HepG2 (cell line): ENCODE data around the gene GPN2. TPM values are rescaled to one million over a fixed set of nuclear protein-coding genes. Genes with fewer than 3 reads are reported as not detected.

Experiments
- ATAC-seq: fragments of 200-7000 bp; cut with Tn5 transposase; 3 replicates; pipeline ENCODE4 v1.9.1; 2020; ENCODE audit warnings: mild to moderate bottlenecking, moderate library complexity
- BruUV-seq: library from RNA; stranded (reverse); fragments of 400-500 nt; replicated peaks from 2 replicates; lab custom pipeline; 2021; lab: Mats Ljungman, UMichigan
- CTCF ChIA-PET: fragments of 300-600 bp; formaldehyde crosslinking; extraction: SDS; loops from one replicate; lab custom pipeline; 2021; ENCODE audit warnings: low total read pairs, inconsistent platforms, low intra/inter-chr PET ratio; lab: Yijun Ruan, JAX
- POLR2A ChIA-PET: fragments of 350-600 bp; sonication (Branson Sonifier 250); formaldehyde crosslinking; loops from one replicate; lab custom pipeline; 2020; ENCODE audit warnings: antibody characterized with exemption, inconsistent platforms; lab: Yijun Ruan, JAX
- DNase-seq: peaks from one replicate; pipeline ENCODE4 v3.0.0-alpha.2; 2015; ENCODE audit warnings: low spot score
- FAIRE-seq: peaks from 3 replicates; lab custom pipeline; 2011; peaks lifted over from hg19 to GRCh38; lab: Jason Lieb, UNC
- H2AFZ ChIP-seq: one replicate; pipeline ENCODE4 v1.6.1; 2011; ENCODE audit warnings: low read length, inconsistent platforms
- H3K27ac ChIP-seq: fragments of 300-600 bp; 3 replicates; pipeline ENCODE4 v1.8.0; 2011; ENCODE audit warnings: mixed run types, mild to moderate bottlenecking, mixed read lengths, low read length, inconsistent platforms; ENCODE audit not compliant: insufficient read depth; ENCODE audit errors: extremely low read length
- H3K27me3 ChIP-seq, 2 experiments: fragments of 200-600 bp in 1 of 2; 2 replicates in 1 of 2; 3 replicates in 1 of 2; pipeline versions ENCODE4 v1.6.0 to v1.8.0; 2011; ENCODE audit warnings: low read length in 2 of 2, mild to moderate bottlenecking in 2 of 2, moderate library complexity in 2 of 2, inconsistent platforms in 1 of 2; ENCODE audit not compliant: insufficient read depth in 2 of 2, control insufficient read depth in 1 of 2
- H3K36me3 ChIP-seq, 2 experiments: fragments of 200-600 bp in 1 of 2; replicated peaks in 1 of 2; 2 replicates in 1 of 2; 3 replicates in 1 of 2; pipeline versions ENCODE4 v1.5.1 to v1.8.0; 2011; ENCODE audit warnings: low read length in 2 of 2, inconsistent platforms in 1 of 2; ENCODE audit not compliant: insufficient read depth in 2 of 2, control insufficient read depth in 1 of 2
- H3K4me1 ChIP-seq: 2 replicates; pipeline ENCODE4 v1.5.1; 2012; ENCODE audit warnings: low read length, inconsistent platforms; ENCODE audit not compliant: insufficient read depth
- H3K4me2 ChIP-seq: 2 replicates; pipeline ENCODE4 v1.6.0; 2011; ENCODE audit warnings: low read depth, low read length, inconsistent platforms
- H3K4me3 ChIP-seq, 3 experiments: fragments of 200-600 bp in 1 of 3; sonication (generic), shearing (Covaris generic) in 1 of 3; replicated peaks in 1 of 3; 2 replicates each; pipeline ENCODE4 v1.5.1; 2011 to 2016; ENCODE audit warnings: low read length in 3 of 3, inconsistent platforms in 2 of 3, low read depth in 2 of 3, mild to moderate bottlenecking in 2 of 3, control low read depth in 1 of 3, mixed read lengths in 1 of 3; ENCODE audit not compliant: insufficient read depth in 1 of 3
- H3K79me2 ChIP-seq: one replicate; pipeline ENCODE4 v1.6.1; 2011; ENCODE audit warnings: low read length, inconsistent platforms; ENCODE audit not compliant: insufficient read depth
- H3K9ac ChIP-seq: 2 replicates; pipeline ENCODE4 v1.6.0; 2011; ENCODE audit warnings: mild to moderate bottlenecking, low read depth, low read length, inconsistent platforms; ENCODE audit not compliant: insufficient read depth
- H3K9me3 ChIP-seq: 2 replicates; pipeline ENCODE4 v1.5.1; 2012; ENCODE audit warnings: mild to moderate bottlenecking, low read length
- H4K20me1 ChIP-seq: 2 replicates; pipeline ENCODE4 v1.6.0; 2011; ENCODE audit warnings: inconsistent platforms, mild to moderate bottlenecking, low read length, moderate library complexity; ENCODE audit not compliant: insufficient read depth
- CEBPB ChIP-seq: IDR thresholded peaks from 2 replicates; pipeline ENCODE4 v1.6.1; 2011; ENCODE audit warnings: low read depth, low read length, improper control_type of control experiment, borderline replicate concordance
- GABPB1 ChIP-seq: IDR thresholded peaks from 2 replicates; pipeline ENCODE4 v1.6.1; 2016; ENCODE audit warnings: mild to moderate bottlenecking, missing genetic modification reagents, moderate library complexity, missing compliant biosample characterization
- GFI1 ChIP-seq: sonication (generic); formaldehyde crosslinking; IDR thresholded peaks from 2 replicates; pipeline ENCODE4 v1.5.0; 2020; ENCODE audit warnings: missing genetic modification reagents, mild to moderate bottlenecking, borderline replicate concordance
- HNRNPL ChIP-seq: fragments of 200-400 bp; formaldehyde crosslinking; IDR thresholded peaks from 2 replicates; pipeline ENCODE4 v1.6.1; 2017; ENCODE audit warnings: mild to moderate bottlenecking, low read depth, low read length
- KDM5B ChIP-seq: sonication (generic); formaldehyde crosslinking; IDR thresholded peaks from 2 replicates; pipeline ENCODE4 v1.4.0; 2020; ENCODE audit warnings: missing genetic modification reagents, mild to moderate bottlenecking, borderline replicate concordance
- KLF11 ChIP-seq: IDR thresholded peaks from 2 replicates; pipeline ENCODE4 v1.6.1; 2016; ENCODE audit warnings: missing compliant biosample characterization
- NFE2L2 ChIP-seq: fragments of 150-350 bp; IDR thresholded peaks from 2 replicates; pipeline ENCODE4 v1.6.1; 2014; ENCODE audit warnings: low read length
- POLR2AphosphoS5 ChIP-seq: IDR thresholded peaks from 2 replicates; pipeline ENCODE4 v1.6.1; 2012; ENCODE audit warnings: low read depth, low read length
- RARA ChIP-seq: IDR thresholded peaks from 2 replicates; pipeline ENCODE4 v1.6.1; 2016; ENCODE audit warnings: missing genetic modification reagents, missing compliant biosample characterization
- ZBTB4 ChIP-seq: sonication (generic); formaldehyde crosslinking; IDR thresholded peaks from 2 replicates; pipeline ENCODE4 v1.4.0; 2020; ENCODE audit warnings: missing genetic modification reagents, mild to moderate bottlenecking, borderline replicate concordance
- ZNF24 ChIP-seq: fragments of 450-650 bp; IDR thresholded peaks from 2 replicates; pipeline ENCODE4 v1.6.1; 2017; ENCODE audit warnings: antibody characterized with exemption, mild to moderate bottlenecking
- ZNF3 ChIP-seq: IDR thresholded peaks from 2 replicates; pipeline ENCODE4 v1.7.0; 2017; ENCODE audit warnings: inconsistent platforms
- ZNF367 ChIP-seq: sonication (generic); formaldehyde crosslinking; IDR thresholded peaks from 2 replicates; pipeline ENCODE4 v1.4.0; 2020; ENCODE audit warnings: missing genetic modification reagents, borderline replicate concordance
- ZNF441 ChIP-seq: sonication (generic); formaldehyde crosslinking; IDR thresholded peaks from 2 replicates; pipeline ENCODE4 v1.7.0; 2021; ENCODE audit warnings: missing genetic modification reagents, borderline replicate concordance
- ZNF672 ChIP-seq: sonication (generic); formaldehyde crosslinking; IDR thresholded peaks from 2 replicates; pipeline ENCODE4 v1.8.1; 2022; ENCODE audit warnings: missing genetic modification reagents
- ZNF678 ChIP-seq: sonication (generic); formaldehyde crosslinking; IDR thresholded peaks from 2 replicates; pipeline ENCODE4 v1.4.0; 2020; ENCODE audit warnings: mild to moderate bottlenecking, missing genetic modification reagents
- WGBS: methylation state at CpG from one replicate; pipeline ENCODE4 v1.1.6; 2017; ENCODE audit warnings: low lambda C conversion rate; 5-methylcytosine and 5-hydroxymethylcytosine counted together
- in situ Hi-C: cut with HindIII; loops from 2 replicates; pipeline ENCODE4 v1.10.0; 2017; ENCODE audit warnings: low pct_unique_long_range_greater_than_20kb; ENCODE audit not compliant: extremely low pct_ligation_motif_present
- intact Hi-C: fragments of 100-400 bp; cut with micrococcal nuclease; formaldehyde crosslinking; loops from one replicate; pipeline ENCODE4 v1.10.0; 2022; ENCODE audit not compliant: unreplicated experiment
- polyA plus RNA-seq, 8 experiments: library from polyadenylated mRNA; depleted of rRNA in 3 of 8; stranded (reverse) in 7 of 8; unstranded in 1 of 8; fragments of >200 nt; fragmentation: Illumina TruSeq in 4 of 8; extraction: Trizol in 4 of 8; gene quantifications; 2 replicates each; pipeline versions ENCODE4 v1.2.1 to v1.2.3, GENCODE V29; 2011 to 2016; ENCODE audit warnings: low read depth in 4 of 8, missing spikeins in 1 of 8, mixed read lengths in 1 of 8; ENCODE audit not compliant: insufficient read depth in 1 of 8
- total RNA-seq, 5 experiments: library from RNA; depleted of rRNA; stranded (reverse); fragments of >200 nt; fragmentation: Illumina TruSeq; extraction: Trizol; gene quantifications; 2 replicates each; pipeline ENCODE4 v1.2.3, GENCODE V29; 2016; ENCODE audit warnings: low read depth in 1 of 5

GPN2 gene
- total and polyA plus RNA-seq, 2 of the 13 experiments (the other 11 are each of a cell fraction or from before 2014, with no cell fraction given): 19.3 to 38.9 TPM

- Histone ChIP-seq H3K9ac (no peak overlapping the region), H3K9me3 (no peaks in the 10 kb centered on the region), H3K4me2 (no peak overlapping the region), H4K20me1 (no peaks in the 10 kb centered on the region), H3K79me2 (no peaks in the 10 kb centered on the region), H3K4me1 (peaks cover 17% of the 10 kb centered on the region), H3K36me3 (peaks cover 27 to 55% of the 10 kb centered on the region in 2 experiments), H3K27me3 (no peaks in the 10 kb centered on the region), H2AFZ (no peak overlapping the region), H3K4me3 (no peak overlapping the region), H3K27ac (no peak overlapping the region)
- CTCF ChIA-PET: no interaction called here
- no peak for FAIRE-seq
- DNase-seq: no peak
- TF ChIP-seq KLF11 (CRISPR knock-in tag) (no peak), ZNF3 (CRISPR knock-in tag) (no peak), POLR2AphosphoS5 (no peak), GABPB1 (CRISPR knock-in tag) (no peak), ZNF678 (CRISPR knock-in tag) (no peak)
- WGBS: 99% methylated on average over 11 of the region's 12 CpGs
- intact Hi-C loops: no loop called here
- no TSS peak for BruUV-seq
- in situ Hi-C loops: no loop called here
- POLR2A ChIA-PET: no interaction called here
- ATAC-seq: no peak
Measured at GRCh38 chr1:26851106-26851684, 38.9 kb downstream of the GPN2 start.

- Histone ChIP-seq H3K79me2 (no peaks in the 10 kb centered on the region), H3K9ac (no peak overlapping the region), H3K4me2 (no peak overlapping the region), H3K9me3 (no peaks in the 10 kb centered on the region), H3K27me3 (no peaks in the 10 kb centered on the region), H3K4me3 (no peak overlapping the region), H3K36me3 (peaks cover 21 to 55% of the 10 kb centered on the region in 2 experiments), H2AFZ (no peak overlapping the region), H3K27ac (peak overlapping the region; percentile 38), H4K20me1 (no peaks in the 10 kb centered on the region), H3K4me1 (peaks cover 17% of the 10 kb centered on the region)
- intact Hi-C loops: no loop called here
- in situ Hi-C loops: no loop called here
- ChIA-PET POLR2A (interaction anchor here (0.9 to 2.6 kb wide), 6 partner anchors 9 to 60 kb away, joined by 3 to 16 read pairs (median 4); no protein-coding TSS in a partner anchor), CTCF (no interaction called here)
- 60% methylated on average over 3 of the region's 10 CpGs for WGBS
- peak; percentile 42 for ATAC-seq
- BruUV-seq: TSS peak; percentile 78
- DNase-seq: peak; percentile 62
- no peak for FAIRE-seq
- TF ChIP-seq ZNF672 (no peak), KDM5B (CRISPR knock-in tag) (no peak), RARA (CRISPR knock-in tag) (0 out of 2 replicates have a peak, but pooled peaks have one; percentile 12), ZNF367 (no peak), ZNF24 (no peak), ZBTB4 (CRISPR knock-in tag) (no peak), ZNF441 (no peak), NFE2L2 (peak; percentile 80), CEBPB (no peak), HNRNPL (peak; percentile 98), GFI1 (CRISPR knock-in tag) (no peak)
Measured at GRCh38 chr1:26848941-26849774, 40.9 kb downstream of the GPN2 start.
